Fibroblast of lung (primary cell): ENCODE data around the gene USF1. TPM values are rescaled to one million over a fixed set of nuclear protein-coding genes. Genes with fewer than 3 reads are reported as not detected.

ENCODE experiments used
- DNase-seq, 2 donors: peaks; one replicate each; pipeline versions ENCODE4 v3.0.0 to v3.0.0-alpha.2; 2010; ENCODE audit warnings: low read depth in 2 of 2
- H2AFZ ChIP-seq: 2 replicates; pipeline ENCODE4 v1.5.1; 2012; ENCODE audit warnings: low read length, control low read depth, inconsistent platforms
- H3K27ac ChIP-seq: 2 replicates; pipeline ENCODE4 v1.5.1; 2011; ENCODE audit warnings: low read length, control low read depth; ENCODE audit not compliant: insufficient read depth
- H3K27me3 ChIP-seq: 2 replicates; pipeline ENCODE4 v1.5.1; 2011; ENCODE audit warnings: mild to moderate bottlenecking, low read length; ENCODE audit not compliant: control insufficient read depth, insufficient read depth
- H3K36me3 ChIP-seq: 2 replicates; pipeline ENCODE4 v1.5.1; 2011; ENCODE audit warnings: low read length; ENCODE audit not compliant: control insufficient read depth, insufficient read depth
- H3K4me1 ChIP-seq: 2 replicates; pipeline ENCODE4 v1.5.1; 2011; ENCODE audit warnings: low read length; ENCODE audit not compliant: control insufficient read depth, insufficient read depth; ENCODE audit errors: extremely low read depth
- H3K4me2 ChIP-seq: 2 replicates; pipeline ENCODE4 v1.5.1; 2011; ENCODE audit warnings: low read length, control low read depth; ENCODE audit not compliant: insufficient read depth; ENCODE audit errors: extremely low read depth
- H3K4me3 ChIP-seq, 4 experiments: fragments of 200-600 bp in 1 of 4; sonication (generic) in 1 of 4; replicated peaks in 1 of 4; 2 replicates each; pipeline ENCODE4 v1.5.1; 2011 to 2016; ENCODE audit warnings: low read length in 4 of 4, low read depth in 3 of 4, mild to moderate bottlenecking in 3 of 4, control low read depth in 2 of 4, inconsistent platforms in 1 of 4, mixed read lengths in 1 of 4; ENCODE audit not compliant: insufficient read depth in 1 of 4; ENCODE audit errors: control extremely low read depth in 1 of 4
- H3K79me2 ChIP-seq: 2 replicates; pipeline ENCODE4 v1.5.1; 2012; ENCODE audit warnings: mild to moderate bottlenecking, low read length, inconsistent platforms; ENCODE audit not compliant: control insufficient read depth, insufficient read depth
- H3K9ac ChIP-seq: 2 replicates; pipeline ENCODE4 v1.5.1; 2011; ENCODE audit warnings: mild to moderate bottlenecking, low read length, control low read depth; ENCODE audit not compliant: insufficient read depth
- H3K9me3 ChIP-seq: 2 replicates; pipeline ENCODE4 v1.5.1; 2012; ENCODE audit warnings: low read depth, low read length; ENCODE audit not compliant: control insufficient read depth, insufficient read depth
- H4K20me1 ChIP-seq: 2 replicates; pipeline ENCODE4 v1.5.1; 2011; ENCODE audit warnings: low read length; ENCODE audit not compliant: control insufficient read depth, insufficient read depth; ENCODE audit errors: extremely low read depth
- CTCF ChIP-seq, 2 donors: IDR thresholded peaks in 1 of 2; conservative IDR thresholded peaks in 1 of 2; 1 replicate in 1 of 2; 2 replicates in 1 of 2; pipeline ENCODE4 v1.5.1; 2011 to 2012; ENCODE audit warnings: low read length in 2 of 2, control low read depth in 1 of 2, inconsistent platforms in 1 of 2, low read depth in 1 of 2, mild to moderate bottlenecking in 1 of 2
- EZH2 ChIP-seq: IDR thresholded peaks from 2 replicates; pipeline ENCODE4 v1.5.1; 2012; ENCODE audit warnings: low read length, control low read depth, mild to moderate bottlenecking; ENCODE audit errors: missing control alignments
- polyA plus RNA-seq, 2 donors: library from polyadenylated mRNA; depleted of rRNA in 1 of 2; stranded (reverse) in 1 of 2; unstranded in 1 of 2; fragments of >200 nt; gene quantifications; 2 replicates each; pipeline ENCODE4 v1.2.1, GENCODE V29; 2011 to 2012; ENCODE audit warnings: missing spikeins in 1 of 2
- total RNA-seq: library from RNA; depleted of rRNA; stranded (reverse); fragments of >200 nt; gene quantifications from 2 replicates; pipeline ENCODE4 v1.2.1, GENCODE V29; 2014

The USF1 gene
- total and polyA plus RNA-seq, 2 donors (not counting 1 experiment from before 2014, with no cell fraction given), result 23.9 to 80.1 TPM

- H3K36me3 ChIP-seq, result no peaks in the 10 kb centered on the region
- H3K9ac ChIP-seq, result no peak overlapping the region
- no peaks in the 10 kb centered on the region for H3K27me3 ChIP-seq
- H3K4me2 ChIP-seq, result no peak overlapping the region
- no peak overlapping the region for H3K4me3 ChIP-seq
- H4K20me1 ChIP-seq, result no peaks in the 10 kb centered on the region
- H3K27ac ChIP-seq, result no peak overlapping the region
- no peak for TF ChIP-seq EZH2
- TF ChIP-seq CTCF (conservative IDR thresholded peaks at IDR 0.05 in 1 of 2, IDR thresholded peaks at IDR 0.05 in 1 of 2; ENCODE audit: low read depth in 1 of 2, low read length in 2 of 2), result no peak
- DNase-seq, result no peak
- H3K9me3 ChIP-seq, result no peaks in the 10 kb centered on the region
- H3K79me2 ChIP-seq, result no peaks in the 10 kb centered on the region
- no peaks in the 10 kb centered on the region for H3K4me1 ChIP-seq
- H2AFZ ChIP-seq, result no peak overlapping the region
Observed at GRCh38 chr1:161074676-161075368, 29.0 kb upstream of the USF1 start.

- Histone ChIP-seq H3K4me2 (no peak overlapping the region), H3K79me2 (no peaks in the 10 kb centered on the region), H3K27ac (no peak overlapping the region), H3K36me3 (no peaks in the 10 kb centered on the region), H3K9me3 (no peaks in the 10 kb centered on the region), H3K4me3 (no peak overlapping the region), H3K9ac (no peak overlapping the region), H2AFZ (no peak overlapping the region), H4K20me1 (no peaks in the 10 kb centered on the region), H3K27me3 (no peaks in the 10 kb centered on the region), H3K4me1 (no peaks in the 10 kb centered on the region)
- TF ChIP-seq CTCF (conservative IDR thresholded peaks at IDR 0.05 in 1 of 2, IDR thresholded peaks at IDR 0.05 in 1 of 2; ENCODE audit: low read depth in 1 of 2, low read length in 2 of 2) (no peak), EZH2 (no peak)
- DNase-seq, result no peak
Observed at GRCh38 chr1:161073474-161074121, 27.8 kb upstream of the USF1 start.

- Histone ChIP-seq H4K20me1 (no peaks in the 10 kb centered on the region), H3K4me2 (no peak overlapping the region), H3K36me3 (no peaks in the 10 kb centered on the region), H3K9me3 (no peaks in the 10 kb centered on the region), H3K4me1 (no peaks in the 10 kb centered on the region), H2AFZ (no peak overlapping the region), H3K27ac (no peak overlapping the region), H3K4me3 (no peak overlapping the region), H3K9ac (no peak overlapping the region), H3K79me2 (no peaks in the 10 kb centered on the region), H3K27me3 (peaks cover 1% of the 10 kb centered on the region)
- DNase-seq, result no peak
- TF ChIP-seq CTCF (conservative IDR thresholded peaks at IDR 0.05 in 1 of 2, IDR thresholded peaks at IDR 0.05 in 1 of 2; ENCODE audit: low read depth in 1 of 2, low read length in 2 of 2) (no peak), EZH2 (no peak)
Observed at GRCh38 chr1:161072751-161073449, 27.1 kb upstream of the USF1 start.
